Measurements from ENCODE around the gene CACNA1S. TPM values are rescaled to one million over a fixed set of nuclear protein-coding genes. Genes with fewer than 3 reads are reported as not detected.

Gene CACNA1S
- total and polyA plus RNA-seq, 2 of the 4 experiments (the other 2 are of a cell fraction), result not detected

DNA sequence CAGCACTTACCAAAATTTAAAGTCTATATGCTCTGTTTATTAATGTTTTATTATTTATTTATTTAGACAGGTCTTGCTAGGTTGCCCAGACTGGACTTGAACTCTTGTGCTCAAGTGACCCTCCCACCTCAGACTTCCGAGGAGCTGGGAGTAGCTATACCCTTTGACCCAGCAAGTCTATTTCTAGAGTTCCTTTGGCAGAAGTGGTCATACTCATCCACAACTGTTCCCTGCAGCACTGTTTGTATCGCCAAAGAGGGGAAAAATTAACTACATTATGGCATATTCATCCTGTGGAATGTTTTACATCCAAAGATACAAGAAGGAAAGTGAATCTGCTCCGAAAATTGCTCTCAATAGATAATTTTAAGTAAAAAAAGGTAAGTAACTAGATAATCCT lies 28.5 kb downstream of the CACNA1S start:
- intact Hi-C loops (cut with micrococcal nuclease) (loop anchor here (10.0 kb wide), 1 partner anchor 101 kb away; no protein-coding TSS in a partner anchor), in situ Hi-C loops (cut with MboI; ENCODE audit: low sequenced_read_pairs) (loop anchor here (10.0 kb wide), 1 partner anchor 141 kb away; no protein-coding TSS in a partner anchor), dilution Hi-C loops (cut with HindIII; ENCODE audit: low sequenced_read_pairs, unreplicated experiment) (no loop called here)
- no peak for DNase-seq
- H4K5ac ChIP-seq (ENCODE audit: low read depth, low read length), result no peak overlapping the region
- H2BK5ac ChIP-seq (ENCODE audit: low read depth, low read length, poor library complexity, severe bottlenecking), result no peak overlapping the region
- ChIA-PET CTCF (no interaction called here), POLR2A (ENCODE audit: unreplicated experiment) (no interaction called here)
- WGBS, 2 experiments (ENCODE audit: extremely low coverage in 2 of 2, insufficient read length in 1 of 2), result 0% methylated on average over 1 of the region's 3 CpGs; no CpG with 5 or more reads in 1 of the 2 experiments
- no peak for TF ChIP-seq CHD1 (IDR thresholded peaks at IDR 0.05; ENCODE audit: low read depth, low read length)
- TF ChIP-seq ELK1 (IDR thresholded peaks at IDR 0.05; ENCODE audit: borderline replicate concordance, low read depth, low read length), result no peak
- no peak for TF ChIP-seq RCOR1 (IDR thresholded peaks at IDR 0.05; ENCODE audit: insufficient replicate concordance, low read length)
- H3K4me3 ChIP-seq (ENCODE audit: insufficient read depth, low read depth, low read length), result no peak overlapping the region
- no peak overlapping the region for H3K27ac ChIP-seq (ENCODE audit: insufficient read depth, low read length)
- no peak overlapping the region for H2BK120ac ChIP-seq (ENCODE audit: low read depth, low read length)
- no peak overlapping the region for H2AK5ac ChIP-seq (ENCODE audit: low read depth, low read length)
- H3K9ac ChIP-seq (ENCODE audit: low read depth, low read length), result no peak overlapping the region
- no peaks in the 10 kb centered on the region for H4K20me1 ChIP-seq (ENCODE audit: insufficient read depth, low read length)
- no peak for ATAC-seq (ENCODE audit: low read depth)
- H2BK20ac ChIP-seq (ENCODE audit: low read depth, low read length), result no peak overlapping the region
- H3K23ac ChIP-seq (ENCODE audit: low read depth, low read length), result no peak overlapping the region
- no peak overlapping the region for H3K18ac ChIP-seq (ENCODE audit: low read depth, low read length)
- H3K9me3 ChIP-seq (ENCODE audit: control insufficient read depth, insufficient read depth, low read length), result no peaks in the 10 kb centered on the region
- no peak overlapping the region for H3K56ac ChIP-seq (ENCODE audit: extremely low read depth, insufficient read depth, low read length)
- H3K4me2 ChIP-seq (ENCODE audit: low read depth, low read length), result no peak overlapping the region
- H2AFZ ChIP-seq (replicated peaks; ENCODE audit: low read length, poor library complexity), result no peak overlapping the region
- H2BK15ac ChIP-seq (ENCODE audit: low read depth, low read length), result no peak overlapping the region
- no peaks in the 10 kb centered on the region for H3K4me1 ChIP-seq (ENCODE audit: control insufficient read depth, insufficient read depth, low read length)
- no peaks in the 10 kb centered on the region for H3K36me3 ChIP-seq (ENCODE audit: control insufficient read depth, insufficient read depth, low read length)
- H3K27me3 ChIP-seq (ENCODE audit: control insufficient read depth, insufficient read depth, low read length), result peaks cover 53% of the 10 kb centered on the region
- no peak overlapping the region for H3K4ac ChIP-seq (ENCODE audit: low read depth, low read length)
- no peaks in the 10 kb centered on the region for H3K9me1 ChIP-seq (ENCODE audit: insufficient read depth, low read length)
- no peak overlapping the region for H4K8ac ChIP-seq (ENCODE audit: low read depth in 2 of 2, low read length in 2 of 2)
- H2AK9ac ChIP-seq (replicated peaks; ENCODE audit: low read depth, low read length, poor library complexity), result no peak overlapping the region
- no peaks in the 10 kb centered on the region for H3K79me1 ChIP-seq (ENCODE audit: low read depth in 1 of 2, low read length in 2 of 2)
- BruUV-seq (replicated peaks), result no TSS peak
- no peak overlapping the region for H3K14ac ChIP-seq (replicated peaks; ENCODE audit: low read depth, low read length)
- H4K91ac ChIP-seq (ENCODE audit: insufficient read depth, low read depth, low read length), result no peak overlapping the region

Data from IMR-90 (cell line).